HUDEP-2 (cell line): ENCODE measurements around the gene C8A.

Experiments used
- DNase-seq, 76 experiments: peaks; one replicate each; lab custom pipeline; 2025; ENCODE audit not compliant: unreplicated experiment in 76 of 76; lab: John Stamatoyannopoulos, UW

The C8A gene

DNA sequence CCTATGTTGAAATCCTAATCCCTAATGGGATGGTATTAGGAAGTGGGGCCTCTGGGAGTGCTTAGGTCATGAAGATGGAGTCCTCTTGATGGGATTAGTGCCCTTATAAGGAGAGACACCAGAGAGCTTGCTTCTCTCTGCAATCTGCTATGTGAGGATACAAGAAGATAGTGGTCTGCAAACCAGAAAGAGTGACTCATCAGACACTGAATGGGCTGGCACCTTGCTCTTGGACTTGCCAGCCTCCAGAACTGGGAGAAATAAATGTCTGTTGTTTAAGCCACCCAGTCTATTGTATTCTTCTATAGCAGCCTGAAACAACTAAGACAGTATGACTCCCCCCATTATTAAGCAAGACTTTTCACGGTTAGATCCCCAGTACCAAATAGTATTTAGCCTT is 67.9 kb downstream of the C8A start:
- no peak for DNase-seq

DNA sequence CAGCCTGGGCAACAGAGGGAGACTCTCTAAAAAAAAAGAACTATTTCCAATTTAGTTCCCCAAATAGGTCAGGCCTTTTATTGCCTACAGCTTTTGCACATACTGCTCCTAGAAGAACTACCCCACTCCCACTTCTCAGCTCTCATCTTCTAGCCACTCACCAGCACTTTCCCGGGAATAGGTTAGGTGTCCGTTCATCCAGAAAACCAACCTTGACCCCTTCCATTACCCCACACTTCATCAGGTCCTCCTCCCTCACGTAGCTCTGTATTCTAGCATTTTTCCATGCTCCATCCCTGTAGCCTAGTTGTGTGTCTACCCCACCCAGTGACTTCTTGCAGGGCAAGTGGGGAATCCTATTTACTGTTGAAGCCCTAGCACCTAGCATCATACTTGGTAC is 68.6 kb downstream of the C8A start:
- DNase-seq = no peak

DNA sequence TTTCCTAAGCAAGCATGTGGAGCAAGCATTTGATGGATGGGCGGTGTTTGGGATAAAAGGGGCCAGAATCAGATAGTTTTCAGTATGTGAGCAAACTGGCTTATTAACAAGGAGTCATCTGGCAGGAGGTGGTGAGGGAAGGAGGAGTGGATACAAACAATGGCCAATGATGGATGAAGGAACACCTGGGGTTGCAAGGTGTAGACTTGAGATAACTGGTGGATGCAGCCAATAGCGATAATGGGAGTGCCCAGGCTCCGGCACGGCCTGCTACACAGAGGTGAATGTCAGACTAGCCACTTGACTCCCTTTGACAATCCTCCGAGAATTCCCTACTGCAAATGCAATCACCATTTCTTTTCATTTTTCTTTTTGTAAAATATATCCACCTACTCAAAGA is 69.5 kb downstream of the C8A start:
- DNase-seq = no peak

DNA sequence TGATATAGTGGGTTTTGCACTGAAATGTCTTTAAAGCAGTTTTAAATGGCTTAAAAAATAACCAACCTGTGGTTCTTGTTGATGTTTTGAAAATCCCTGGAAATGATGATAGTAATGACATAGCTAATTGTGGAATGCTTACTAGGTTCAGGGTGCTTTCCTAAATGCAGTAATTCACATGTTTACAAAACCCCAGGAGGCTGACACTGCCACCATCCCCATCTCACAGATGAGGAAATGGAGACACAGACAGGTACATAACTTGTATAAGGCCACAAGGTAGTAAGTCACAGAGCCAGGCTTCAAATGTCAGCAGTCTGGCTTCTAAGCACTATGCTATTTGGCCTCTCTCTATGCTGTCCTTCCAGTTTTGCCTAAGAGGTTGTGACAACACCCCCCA is 70.6 kb downstream of the C8A start:
- no peak for DNase-seq

DNA sequence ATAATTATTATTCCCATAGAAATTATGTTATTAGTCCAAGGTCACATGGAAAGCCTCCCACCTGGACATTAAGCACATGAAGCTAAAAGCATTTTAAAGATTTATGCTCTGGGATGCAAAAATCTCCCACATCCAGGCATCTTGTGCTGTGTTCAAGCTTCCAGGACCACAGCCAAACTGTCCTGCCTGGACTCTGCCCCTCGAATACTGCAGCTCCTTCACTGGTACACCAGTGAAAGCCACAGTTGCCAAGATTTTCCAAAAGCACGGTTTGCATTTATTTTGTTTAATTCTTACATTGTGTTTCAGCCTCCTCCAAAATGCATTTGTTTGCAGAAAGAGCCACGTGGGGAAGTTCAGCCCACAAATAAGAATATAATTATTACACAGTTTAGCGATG is 72.6 kb downstream of the C8A start:
- DNase-seq = no peak

DNA sequence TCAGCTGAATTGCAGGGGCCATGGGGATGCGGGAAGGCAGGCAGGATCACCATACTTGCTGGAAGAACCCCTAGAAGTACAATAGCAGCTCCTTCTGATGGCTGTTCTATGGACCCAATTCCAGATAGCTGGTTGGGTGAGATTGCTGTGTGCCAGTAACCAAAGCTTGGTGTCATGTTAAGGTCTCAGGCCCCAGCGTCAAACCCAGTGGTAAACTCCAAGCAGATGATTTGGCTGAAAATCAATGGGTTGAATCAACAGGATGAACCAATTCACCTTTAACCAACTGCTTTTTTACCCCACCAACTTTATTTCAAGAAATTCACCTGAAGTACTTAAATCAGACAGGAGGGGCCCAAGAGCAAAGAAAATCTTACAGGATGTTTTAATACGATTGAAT is 73.4 kb downstream of the C8A start:
- no peak for DNase-seq

DNA sequence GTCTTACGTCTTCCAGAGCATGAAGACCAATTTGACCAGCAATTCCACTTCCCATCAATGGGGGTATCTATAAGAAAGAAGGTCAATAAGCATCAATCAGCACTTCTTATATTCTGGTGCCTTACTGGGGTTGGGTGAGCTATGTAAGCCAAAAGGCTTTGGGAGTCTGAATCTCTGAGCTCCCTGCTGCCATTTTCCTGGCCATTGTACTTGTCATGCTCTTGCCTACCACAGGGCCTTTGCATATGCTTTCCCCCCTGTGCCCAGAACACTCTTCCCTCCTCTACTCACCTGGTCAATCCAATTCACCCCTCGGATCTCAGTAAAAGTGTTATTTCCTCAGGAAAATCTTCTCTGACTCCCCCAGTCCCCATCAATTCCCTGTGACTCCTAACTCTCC is 74.9 kb downstream of the C8A start:
- no peak for DNase-seq

DNA sequence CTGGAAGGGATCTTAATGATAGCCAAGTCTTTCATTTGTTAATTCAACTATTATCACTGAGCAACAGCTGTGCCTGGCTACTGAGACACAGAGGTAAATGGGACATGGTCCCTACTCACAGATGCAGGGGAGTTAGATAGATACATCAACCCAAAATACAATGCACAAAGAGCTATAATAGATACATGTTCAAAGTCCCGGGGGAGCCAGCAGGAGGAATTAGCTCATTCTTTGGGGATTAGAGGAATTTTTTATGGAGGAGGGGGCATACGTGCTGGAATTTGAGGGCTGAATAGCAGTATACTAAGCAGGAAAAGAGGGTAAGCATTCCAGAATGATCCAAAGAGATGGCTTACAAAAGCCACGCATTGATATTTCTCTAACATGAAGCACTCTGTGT is 76.6 kb downstream of the C8A start:
- no peak for DNase-seq

DNA sequence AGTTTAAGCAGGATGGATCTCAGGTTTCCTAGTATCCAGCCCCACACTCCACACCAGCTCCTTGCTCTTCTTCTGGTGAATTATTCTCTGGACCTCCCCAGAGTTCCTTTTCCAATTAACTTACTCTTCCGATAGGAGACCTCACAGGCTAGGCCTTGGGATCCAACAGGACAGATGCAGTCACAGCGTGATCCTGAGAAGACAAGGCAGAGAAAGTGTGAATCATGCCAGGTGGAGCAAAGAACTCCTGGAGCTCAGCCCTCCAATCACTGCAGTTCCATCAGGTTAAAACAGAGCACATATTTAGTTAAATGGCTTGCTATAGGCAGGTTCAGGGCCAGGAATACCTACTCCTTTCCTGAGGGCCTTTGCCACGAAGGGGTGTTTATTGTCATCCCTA is 77.1 kb downstream of the C8A start:
- DNase-seq = no peak

DNA sequence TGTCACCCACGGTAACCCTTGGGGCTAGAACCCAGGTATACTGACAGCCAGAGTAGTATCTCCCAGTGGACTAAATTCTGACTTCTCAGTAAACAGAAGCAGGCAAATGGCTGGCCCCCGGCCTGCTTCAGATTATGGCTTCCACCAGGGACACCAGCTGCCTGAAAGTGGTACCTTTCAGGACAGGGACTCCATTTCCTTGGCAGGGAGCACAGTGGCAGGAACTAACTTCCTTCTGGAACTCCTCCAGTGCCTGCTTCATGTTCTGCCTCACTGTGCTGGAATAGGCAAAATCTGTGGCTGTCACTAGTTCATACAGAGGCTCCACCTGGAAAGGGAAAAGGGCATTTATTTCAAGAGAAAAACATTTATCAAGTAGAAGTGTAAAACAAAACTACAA is 78.6 kb downstream of the C8A start:
- DNase-seq = no peak

DNA sequence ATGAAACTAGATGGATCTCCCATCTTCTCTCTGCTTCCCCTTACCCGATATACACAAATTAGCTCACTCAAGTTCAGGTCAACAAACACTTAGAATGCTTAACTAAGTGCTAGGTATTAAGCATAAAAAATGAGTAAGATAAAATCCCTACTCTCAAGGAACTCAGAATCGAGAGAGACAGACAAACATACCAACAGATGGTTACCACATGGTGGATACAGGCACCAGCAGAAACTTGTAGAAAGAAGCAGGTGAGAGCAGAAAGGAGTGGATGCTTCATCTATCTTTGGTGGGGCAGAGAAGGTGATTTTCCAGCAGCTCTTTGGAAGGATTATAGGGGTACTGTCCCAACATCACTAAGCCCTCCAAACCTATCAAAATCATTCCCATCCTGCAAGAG is 79.0 kb downstream of the C8A start:
- DNase-seq = no peak

DNA sequence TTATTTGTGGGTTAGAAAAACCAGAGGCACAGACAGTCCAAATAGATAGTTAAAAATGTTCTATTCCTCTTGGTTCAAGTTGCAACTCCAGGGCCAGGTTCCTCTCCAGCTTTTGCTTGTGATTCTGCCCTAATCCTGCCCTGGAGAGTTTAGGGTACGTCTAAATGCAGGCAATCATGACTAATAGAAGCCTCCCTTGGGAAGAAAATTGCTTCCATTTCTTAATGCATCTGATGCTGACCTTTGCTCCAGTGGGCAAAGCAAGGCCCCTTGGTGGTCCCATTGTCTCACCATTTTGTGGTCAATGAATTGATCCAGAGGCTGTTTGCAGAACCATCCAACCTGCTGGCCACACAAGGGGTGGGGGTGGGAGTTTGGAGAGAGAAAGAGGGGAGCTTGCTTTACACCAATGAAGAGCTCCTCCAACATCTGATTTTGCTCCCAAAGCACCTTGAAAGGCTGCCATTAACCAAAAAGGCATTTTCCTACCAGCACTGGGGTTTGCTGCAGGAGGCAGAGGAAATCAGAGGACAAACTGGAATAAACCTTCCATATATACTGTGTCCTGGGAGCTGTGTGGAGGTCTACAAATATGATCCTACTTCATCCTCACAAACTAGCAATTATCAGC is 79.9 kb downstream of the C8A start:
- no peak for DNase-seq

DNA sequence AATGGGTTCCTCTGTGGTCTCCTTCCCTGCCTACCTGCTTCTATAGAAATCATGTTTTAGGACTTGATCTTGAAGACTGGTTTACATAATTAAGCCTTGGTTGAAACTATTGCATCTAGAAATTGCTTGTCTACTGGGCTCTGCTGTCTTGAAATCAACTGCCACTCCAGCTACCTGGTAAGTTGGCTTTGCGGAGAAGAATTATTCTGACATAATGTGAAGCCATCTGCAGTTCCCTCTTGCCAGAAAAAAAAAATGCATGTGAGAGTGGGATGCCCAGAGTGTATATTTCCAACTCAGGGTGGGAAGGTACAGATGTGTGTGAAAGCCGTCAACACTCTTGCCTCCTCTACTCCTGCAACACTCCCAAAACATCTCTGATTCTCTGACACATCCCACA is 84.0 kb downstream of the C8A start:
- no peak for DNase-seq

DNA sequence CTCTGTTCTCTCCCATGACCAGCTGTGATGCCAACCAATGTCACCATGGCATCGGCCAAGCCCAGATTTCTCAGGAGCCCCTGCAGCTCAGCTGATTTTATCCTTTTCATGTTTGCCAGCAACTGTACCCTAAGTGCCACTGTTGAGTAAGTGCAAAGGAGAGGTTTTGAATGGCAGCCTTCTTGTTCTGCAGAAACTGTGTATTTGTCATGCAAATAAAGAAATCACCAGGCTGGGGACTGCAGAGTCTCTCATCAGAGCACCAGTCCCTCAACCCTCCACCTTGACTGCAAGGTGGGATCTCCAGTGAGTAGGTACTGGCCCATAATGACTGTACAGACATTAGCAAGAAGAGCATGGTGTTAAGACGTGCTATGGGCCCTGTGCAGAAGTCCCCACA is 84.6 kb downstream of the C8A start:
- DNase-seq = no peak

DNA sequence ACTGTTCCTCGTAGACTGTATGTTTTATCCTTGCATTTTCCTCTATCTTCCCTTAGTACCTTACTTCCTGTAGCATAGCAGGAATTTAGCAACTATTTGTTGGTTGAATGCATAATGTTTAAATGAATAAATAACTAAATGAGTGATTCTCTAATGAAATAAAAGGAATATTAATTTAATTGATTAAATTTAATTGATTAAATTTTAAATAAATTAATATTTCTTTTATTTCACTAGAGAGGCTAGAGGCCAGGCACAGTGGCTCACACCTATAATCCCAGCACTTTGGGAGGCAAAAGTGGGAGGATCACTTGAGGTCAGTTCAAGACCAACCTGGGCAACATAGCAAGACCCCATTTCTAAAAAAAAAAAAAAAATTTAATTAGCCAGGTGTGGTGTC is 85.4 kb downstream of the C8A start:
- no peak for DNase-seq

DNA sequence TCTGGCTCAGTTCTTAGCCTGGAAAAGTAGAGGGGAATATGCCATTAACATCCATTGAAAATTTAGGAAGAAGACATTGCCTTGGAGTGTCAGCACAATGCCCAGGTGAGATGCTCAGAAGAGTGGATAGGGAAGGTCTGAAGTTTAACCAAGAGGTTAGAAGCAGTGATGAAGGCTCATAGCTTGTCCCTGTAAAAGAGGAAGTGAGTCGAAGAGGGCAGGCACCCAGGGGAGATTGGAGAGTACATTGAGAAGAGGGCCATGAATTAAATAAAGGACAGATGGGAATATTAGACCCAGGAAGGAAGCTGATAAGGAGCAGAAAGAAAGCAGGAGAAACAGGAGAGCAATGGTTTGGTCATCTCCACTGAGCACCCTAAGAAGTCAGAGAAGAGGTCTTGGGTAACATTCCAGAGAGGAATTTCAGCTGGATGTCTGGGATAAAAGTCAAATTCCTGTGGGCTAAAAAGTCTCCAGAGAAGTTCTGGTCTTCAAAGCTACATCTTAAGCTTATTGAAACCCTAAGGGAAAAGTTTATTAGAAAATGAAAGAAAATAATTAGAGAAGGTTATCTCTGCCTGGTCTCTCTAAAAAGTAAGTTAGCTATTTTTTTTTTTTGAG is 93.9 kb downstream of the C8A start:
- DNase-seq = no peak

DNA sequence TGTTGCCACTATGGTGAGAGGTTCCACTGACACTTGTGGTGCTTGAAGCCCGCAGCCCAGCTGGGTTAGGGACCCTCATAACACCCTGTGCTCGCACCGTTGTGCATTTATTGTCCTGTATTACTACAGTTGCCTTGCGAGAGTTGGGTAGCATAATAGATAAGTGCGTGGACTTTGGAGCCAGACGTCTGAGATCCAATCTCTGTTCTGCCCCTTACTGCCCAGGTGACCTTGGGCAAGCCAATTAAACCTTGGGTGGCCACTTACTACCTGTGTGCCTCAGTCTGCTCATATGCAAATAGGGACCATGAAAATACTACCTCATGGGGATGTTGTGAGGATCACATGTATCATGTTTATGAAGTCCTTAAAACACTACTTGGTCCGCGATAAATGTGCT is 97.9 kb downstream of the C8A start:
- DNase-seq = no peak

DNA sequence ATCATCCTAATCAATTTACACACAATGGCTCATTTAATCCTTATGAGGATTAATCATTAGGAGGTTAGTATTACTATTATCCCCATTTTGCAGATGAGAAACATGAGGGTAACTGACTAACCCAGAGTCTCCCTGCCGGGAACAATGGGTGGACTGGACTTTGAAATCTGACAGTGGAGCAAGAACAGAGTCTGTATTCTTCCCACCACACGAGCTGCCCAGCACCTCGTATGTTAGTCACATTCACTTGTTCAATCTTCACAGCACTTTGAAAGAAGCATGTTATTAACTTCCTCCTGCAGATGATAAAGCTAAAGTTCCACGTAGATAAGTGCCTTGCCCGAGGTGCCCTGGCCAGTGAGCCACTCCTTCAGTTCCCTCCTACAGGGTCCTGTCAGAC is 98.8 kb downstream of the C8A start:
- DNase-seq = no peak

DNA sequence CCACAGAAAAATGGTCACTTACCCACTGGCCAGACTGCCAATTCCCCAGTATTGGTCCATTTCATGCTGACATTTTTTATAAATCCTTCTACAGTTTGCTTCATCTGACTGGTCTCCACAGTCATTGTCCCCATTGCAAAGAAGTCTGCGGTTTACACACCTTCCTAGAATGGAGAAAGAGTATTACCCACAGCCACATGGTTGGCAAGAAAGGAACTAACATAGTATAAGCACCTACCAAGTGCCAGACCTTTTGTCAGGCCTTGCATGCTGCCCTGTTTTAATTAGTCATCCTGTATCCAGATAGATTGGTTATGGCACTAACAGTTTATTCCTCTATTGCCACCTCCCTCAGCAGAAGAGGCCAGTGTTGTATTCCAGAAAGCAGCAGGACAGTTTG is 100.1 kb downstream of the C8A start:
- no peak for DNase-seq

DNA sequence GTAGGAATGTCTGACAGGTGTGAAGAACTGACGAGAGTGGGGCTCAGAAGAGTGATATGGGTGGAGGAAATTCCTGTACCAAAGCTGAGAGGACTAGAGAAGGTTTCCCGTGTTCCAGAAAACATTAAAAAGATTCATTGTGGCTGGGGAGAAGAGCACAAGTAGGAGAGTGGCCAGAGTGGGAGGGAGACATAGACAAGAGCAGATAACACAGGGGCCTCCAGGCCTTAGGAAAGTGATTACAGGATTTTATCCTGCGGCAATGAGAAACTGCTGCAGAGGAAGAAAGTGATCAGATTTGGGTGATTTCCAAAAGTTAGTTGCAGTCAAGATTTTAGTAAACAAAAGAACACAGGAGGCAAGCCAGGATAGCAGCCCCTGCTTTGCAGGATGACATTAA is 103.3 kb downstream of the C8A start:
- no peak for DNase-seq

DNA sequence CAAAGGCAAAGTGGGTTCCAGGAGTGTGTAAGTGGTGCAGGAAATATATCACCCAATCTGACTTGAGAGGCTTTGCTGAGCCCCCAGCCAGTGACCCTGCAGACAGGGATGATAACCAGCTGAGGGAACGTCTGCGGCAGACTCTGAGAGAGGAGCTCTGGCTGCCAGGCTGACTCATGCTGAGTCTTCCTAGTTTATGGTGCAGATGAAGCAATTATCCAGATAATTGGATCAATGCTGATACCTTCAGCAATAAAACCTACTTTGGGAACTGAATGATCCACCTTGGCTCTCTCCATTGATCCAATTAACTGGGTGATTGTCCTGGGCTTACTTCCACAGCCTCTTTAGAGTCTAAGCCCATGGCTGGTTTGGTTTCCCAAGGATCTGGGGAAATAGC is 103.9 kb downstream of the C8A start:
- no peak for DNase-seq

DNA sequence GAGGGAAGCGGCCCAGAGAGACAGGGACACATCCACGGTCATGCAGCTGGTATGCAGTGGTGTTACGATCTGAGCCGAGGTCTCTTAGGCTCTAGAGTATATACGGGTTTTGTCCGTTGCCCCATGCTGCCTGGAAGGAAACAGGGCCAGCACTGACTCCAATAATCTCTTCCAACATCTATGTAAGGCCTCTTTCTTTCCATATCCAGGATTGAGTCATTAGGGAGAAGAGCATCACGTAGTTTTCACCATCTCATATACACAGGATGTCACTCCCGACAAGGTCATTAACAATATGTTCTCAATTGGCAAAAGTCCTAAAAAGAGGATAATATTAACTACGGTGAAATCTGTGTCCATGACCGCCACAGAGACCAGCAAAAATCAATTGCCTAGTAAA is 106.8 kb downstream of the C8A start:
- no peak for DNase-seq

DNA sequence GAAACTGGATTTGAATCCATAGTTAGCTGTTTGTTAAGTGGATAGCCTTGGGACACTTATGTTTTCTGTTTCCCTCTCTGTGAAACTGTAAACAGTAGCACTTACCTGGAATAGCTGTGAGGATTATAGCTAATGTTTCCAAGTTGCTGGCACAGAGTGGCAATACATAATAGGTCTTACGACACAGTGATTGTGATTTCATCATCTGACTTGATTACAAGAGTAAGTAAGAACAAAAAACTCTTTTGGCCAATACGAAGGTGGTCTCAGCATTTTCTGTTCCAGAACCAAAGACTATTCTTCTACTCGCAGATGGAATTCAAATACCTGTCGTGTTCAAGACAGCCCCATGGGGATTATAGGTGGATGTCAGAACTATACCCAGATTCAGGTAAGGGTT is 109.1 kb downstream of the C8A start:
- no peak for DNase-seq
